Neutrophil (primary cell): Measurements from ENCODE around the gene ARHGAP1.

ENCODE experiments used
- H3K27ac ChIP-seq: fragments of 200-600 bp; sonication (generic); 2 replicates; pipeline ENCODE4 v1.5.1; 2016; ENCODE audit warnings: mild to moderate bottlenecking, moderate library complexity
- H3K27me3 ChIP-seq: fragments of 200-600 bp; sonication (generic); 2 replicates; pipeline ENCODE4 v1.6.0; 2016; ENCODE audit warnings: mild to moderate bottlenecking
- H3K36me3 ChIP-seq: fragments of 200-600 bp; sonication (generic); 2 replicates; pipeline ENCODE4 v1.5.1; 2017
- H3K4me1 ChIP-seq, 2 experiments: fragments of 200-600 bp in 1 of 2; sonication (generic) in 1 of 2; 1 replicate in 1 of 2; 2 replicates in 1 of 2; pipeline versions ENCODE4 v1.5.1 to v1.6.1; 2013 to 2016; ENCODE audit warnings: low read depth in 1 of 2, low read length in 1 of 2, mild to moderate bottlenecking in 1 of 2, moderate library complexity in 1 of 2; ENCODE audit not compliant: control insufficient read depth in 1 of 2, insufficient read depth in 1 of 2
- H3K4me3 ChIP-seq, 2 experiments: fragments of 200-600 bp in 1 of 2; sonication (generic) in 1 of 2; 1 replicate in 1 of 2; 2 replicates in 1 of 2; pipeline ENCODE4 v1.5.1; 2013 to 2016; ENCODE audit warnings: low read depth in 1 of 2, low read length in 1 of 2, mild to moderate bottlenecking in 1 of 2, moderate library complexity in 1 of 2
- H3K9me3 ChIP-seq: fragments of 200-600 bp; sonication (generic); 2 replicates; pipeline ENCODE4 v1.5.1; 2016
- CTCF ChIP-seq: fragments of 200-600 bp; sonication (generic); IDR thresholded peaks from 2 replicates; pipeline ENCODE4 v1.5.1; 2016; ENCODE audit warnings: antibody characterized with exemption

Gene ARHGAP1

GRCh38 chr11:46695345-46696211, 4.8 kb downstream of the ARHGAP1 start:
- Histone ChIP-seq H3K4me3 (no peak overlapping the region), H3K27ac (no peak overlapping the region), H3K4me1 (peaks cover 30 to 34% of the 10 kb centered on the region in 2 experiments), H3K9me3 (no peaks in the 10 kb centered on the region), H3K27me3 (no peaks in the 10 kb centered on the region), H3K36me3 (peaks cover 70% of the 10 kb centered on the region)
- no peak for TF ChIP-seq CTCF

GRCh38 chr11:46694607-46695006, 5.8 kb downstream of the ARHGAP1 start:
- Histone ChIP-seq H3K27me3 (no peaks in the 10 kb centered on the region), H3K4me1 (peaks cover 24 to 26% of the 10 kb centered on the region in 2 experiments), H3K9me3 (no peaks in the 10 kb centered on the region), H3K27ac (no peak overlapping the region), H3K36me3 (peaks cover 76% of the 10 kb centered on the region), H3K4me3 (no peak overlapping the region)
- no peak for TF ChIP-seq CTCF

- no peak overlapping the region for H3K27ac ChIP-seq
- TF ChIP-seq CTCF, result no peak
- H3K36me3 ChIP-seq, result peaks cover 82% of the 10 kb centered on the region
- H3K4me3 ChIP-seq, result no peak overlapping the region
- H3K9me3 ChIP-seq, result no peaks in the 10 kb centered on the region
- H3K4me1 ChIP-seq, result peaks cover 18 to 21% of the 10 kb centered on the region in 2 experiments
- no peaks in the 10 kb centered on the region for H3K27me3 ChIP-seq
Measured at GRCh38 chr11:46694072-46694471, 6.3 kb downstream of the ARHGAP1 start.

- H3K27me3 ChIP-seq, result no peaks in the 10 kb centered on the region
- peaks cover 14 to 16% of the 10 kb centered on the region in 2 experiments for H3K4me1 ChIP-seq
- peaks cover 86% of the 10 kb centered on the region for H3K36me3 ChIP-seq
- H3K9me3 ChIP-seq, result no peaks in the 10 kb centered on the region
- no peak overlapping the region for H3K4me3 ChIP-seq
- H3K27ac ChIP-seq, result no peak overlapping the region
- no peak for TF ChIP-seq CTCF
Measured at GRCh38 chr11:46693597-46694012, 6.8 kb downstream of the ARHGAP1 start.

- TF ChIP-seq CTCF, result no peak
- H3K9me3 ChIP-seq, result no peaks in the 10 kb centered on the region
- peak overlapping the region; percentile 20 for H3K27ac ChIP-seq
- no peaks in the 10 kb centered on the region for H3K27me3 ChIP-seq
- H3K36me3 ChIP-seq, result peaks cover 95% of the 10 kb centered on the region
- H3K4me3 ChIP-seq, result no peak overlapping the region
- peaks cover 4 to 5% of the 10 kb centered on the region in 2 experiments for H3K4me1 ChIP-seq
Measured at GRCh38 chr11:46692450-46692849, 8.0 kb downstream of the ARHGAP1 start.
